CD4-positive, alpha-beta T cell treated with Interferon gamma for 1 hour (primary cell): Measurements from ENCODE around the gene ATP10A.

Experiments used
- DNase-seq: peaks from one replicate; pipeline ENCODE4 v3.0.0-alpha.2; 2020

Gene ATP10A

GRCh38 chr15:25734680-25735355 is 128.3 kb downstream of the ATP10A start:
- DNase-seq, result no peak

DNA sequence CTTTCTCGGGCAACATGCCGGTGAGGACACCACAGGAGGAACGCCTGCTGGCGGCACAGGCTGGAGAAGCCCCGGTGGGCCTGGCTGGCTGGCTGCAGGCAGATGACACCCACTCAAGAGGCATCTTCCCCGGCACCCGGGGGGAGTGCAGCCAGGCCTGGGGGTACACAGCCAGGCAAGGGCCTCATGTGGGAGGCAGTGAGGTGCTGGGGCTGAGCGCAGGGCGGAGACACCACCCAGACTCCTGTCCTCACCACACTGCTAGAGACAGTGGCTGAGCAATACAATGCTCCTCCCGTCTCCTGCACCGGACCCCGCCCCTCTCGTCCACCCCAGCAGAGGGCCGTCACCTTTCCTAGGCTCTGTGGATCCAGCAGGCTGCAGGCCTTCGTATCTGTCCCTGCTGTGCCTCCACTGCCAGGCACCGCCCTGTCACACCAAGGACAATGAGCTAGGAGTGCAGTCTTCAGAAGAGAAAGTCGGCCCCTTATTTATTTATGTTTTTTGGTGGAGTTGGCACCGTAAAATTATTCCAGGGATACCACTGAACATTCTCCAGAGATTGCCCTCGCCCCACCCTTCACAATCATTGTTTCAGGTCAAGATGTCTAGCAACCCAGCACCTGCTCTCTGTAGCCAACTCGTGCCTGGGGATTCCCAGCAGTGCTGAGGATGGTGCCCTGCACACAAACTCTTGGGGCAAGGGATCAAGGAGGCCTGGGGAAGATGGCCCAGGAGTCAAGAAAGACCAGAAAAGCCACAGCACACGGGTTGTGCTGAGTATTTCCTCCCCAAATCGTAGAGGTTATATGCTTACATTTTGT is 129.1 kb downstream of the ATP10A start:
- no peak for DNase-seq

DNA sequence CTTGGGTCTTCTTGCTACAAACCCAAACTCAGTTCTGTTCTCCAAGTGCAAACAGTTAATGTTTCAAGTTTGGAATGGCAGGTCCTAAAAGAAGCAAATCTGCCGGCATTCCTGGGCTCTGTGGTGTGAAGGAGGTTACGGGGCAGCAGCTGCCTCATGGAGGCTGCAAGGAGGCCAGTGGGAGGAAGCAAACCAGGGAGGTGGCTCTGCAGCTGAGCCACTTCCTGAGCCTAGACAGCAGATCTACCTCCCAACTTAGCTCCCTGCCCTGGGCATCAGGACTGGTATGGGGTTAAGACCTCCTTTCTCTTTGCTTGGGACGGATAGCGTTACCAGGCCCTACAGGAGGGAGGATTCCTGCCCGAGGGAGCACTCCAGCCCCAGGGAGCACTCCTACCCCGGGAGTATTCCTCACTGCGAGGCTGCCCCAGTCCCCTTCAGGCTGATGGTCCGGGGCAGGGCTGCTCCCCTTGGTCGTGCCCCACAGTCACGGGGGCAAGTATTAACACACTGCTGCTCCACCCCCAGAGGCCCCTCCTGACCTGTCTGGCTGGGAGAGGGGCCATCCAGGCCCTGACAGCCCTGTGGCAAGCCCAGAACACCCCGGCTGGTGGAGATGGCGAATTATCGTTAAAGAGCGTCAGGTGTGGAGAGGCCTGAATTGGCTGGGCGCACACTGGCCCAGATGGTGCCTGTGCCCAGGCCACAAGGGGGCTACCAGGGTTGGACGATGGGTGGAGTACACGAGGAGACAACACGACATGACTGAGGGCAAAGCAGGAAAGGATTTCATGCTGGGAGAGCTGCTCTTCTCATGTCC is 129.9 kb downstream of the ATP10A start:
- no peak for DNase-seq

DNA sequence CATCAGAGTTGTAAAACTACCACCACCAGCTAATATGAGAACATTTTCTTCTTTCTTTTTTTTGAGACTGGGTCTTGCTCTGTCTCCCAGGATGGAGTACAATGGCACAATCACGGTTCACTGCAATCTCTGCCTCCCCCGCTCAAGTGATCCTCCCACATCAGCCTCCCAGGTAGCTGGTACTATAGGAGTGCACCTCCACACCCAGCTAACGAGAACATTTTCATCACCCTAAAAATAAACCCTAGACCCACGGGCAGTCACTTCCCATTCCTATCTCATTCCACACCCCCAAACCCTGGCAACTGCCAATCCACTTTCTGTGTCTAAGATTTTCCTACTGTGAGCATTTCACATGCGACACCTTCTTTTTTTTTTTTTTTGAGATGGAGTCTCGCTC is 130.9 kb downstream of the ATP10A start:
- DNase-seq, result no peak

GRCh38 chr15:25731411-25731810 is 131.7 kb downstream of the ATP10A start:
- DNase-seq, result no peak

DNA sequence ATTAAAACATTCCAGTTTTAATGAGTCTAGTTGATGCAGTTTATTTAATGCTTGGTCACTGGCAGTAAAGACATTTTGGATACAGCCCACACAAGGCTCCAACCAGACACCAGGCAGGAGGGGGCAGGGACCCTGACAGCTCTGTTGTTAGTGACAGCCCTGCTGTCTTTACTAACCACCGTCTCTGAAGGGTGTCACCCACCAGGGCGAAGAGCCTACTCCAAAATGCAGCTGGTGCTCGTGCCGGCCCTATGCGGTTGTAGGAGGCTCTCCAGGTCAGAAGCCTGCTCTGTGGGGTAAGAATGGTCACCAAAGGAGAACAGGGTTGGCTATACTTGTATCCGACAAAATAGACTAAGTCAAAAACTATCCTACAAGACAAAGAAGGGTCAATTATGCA is 132.2 kb downstream of the ATP10A start:
- DNase-seq, result no peak

GRCh38 chr15:25728816-25729215 is 134.3 kb downstream of the ATP10A start:
- DNase-seq, result no peak

DNA sequence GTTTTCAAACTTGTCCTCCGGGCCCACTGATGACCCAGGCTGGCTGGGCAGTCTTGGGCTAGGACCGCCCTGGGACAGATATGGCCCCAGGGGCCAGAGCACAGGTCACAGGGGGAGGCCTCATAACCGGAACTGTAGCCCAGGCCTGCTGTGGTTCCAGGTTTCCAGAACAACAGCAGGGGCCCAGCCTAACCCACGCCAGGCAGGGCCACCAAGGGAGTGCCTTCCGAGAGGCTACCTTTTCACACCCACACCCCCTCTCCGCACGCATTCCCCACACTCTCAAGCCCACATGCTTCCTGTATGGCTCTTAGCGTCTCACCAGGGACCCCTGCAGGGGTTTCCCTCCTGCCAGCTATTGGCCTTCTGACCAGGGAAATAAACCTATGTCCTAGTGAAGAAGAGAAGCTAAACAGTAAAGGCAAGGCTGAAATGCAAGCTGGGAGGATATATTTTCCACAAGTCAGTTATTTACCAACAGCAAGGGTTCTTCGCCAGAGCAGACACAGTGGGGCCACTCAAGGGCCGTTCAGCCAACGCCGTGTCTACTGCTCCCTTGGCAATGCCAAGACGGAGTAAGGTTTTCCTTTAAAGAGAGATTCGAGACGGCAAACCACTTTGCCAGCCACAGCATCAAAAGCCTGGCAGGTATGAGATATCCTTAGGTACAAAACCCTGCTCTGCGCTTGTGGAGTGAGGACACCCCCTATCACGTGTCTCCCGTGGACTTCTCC is 135.1 kb downstream of the ATP10A start:
- no peak for DNase-seq

GRCh38 chr15:25727116-25727515 is 136.0 kb downstream of the ATP10A start:
- DNase-seq, result no peak

- DNase-seq, result no peak
Measured at GRCh38 chr15:25725758-25726157, 137.4 kb downstream of the ATP10A start.

GRCh38 chr15:25724899-25725298 is 138.2 kb downstream of the ATP10A start:
- no peak for DNase-seq

- no peak for DNase-seq
Measured at GRCh38 chr15:25721605-25721955, 141.5 kb downstream of the ATP10A start.

- DNase-seq, result no peak
Measured at GRCh38 chr15:25719101-25719985, 143.8 kb downstream of the ATP10A start.

DNA sequence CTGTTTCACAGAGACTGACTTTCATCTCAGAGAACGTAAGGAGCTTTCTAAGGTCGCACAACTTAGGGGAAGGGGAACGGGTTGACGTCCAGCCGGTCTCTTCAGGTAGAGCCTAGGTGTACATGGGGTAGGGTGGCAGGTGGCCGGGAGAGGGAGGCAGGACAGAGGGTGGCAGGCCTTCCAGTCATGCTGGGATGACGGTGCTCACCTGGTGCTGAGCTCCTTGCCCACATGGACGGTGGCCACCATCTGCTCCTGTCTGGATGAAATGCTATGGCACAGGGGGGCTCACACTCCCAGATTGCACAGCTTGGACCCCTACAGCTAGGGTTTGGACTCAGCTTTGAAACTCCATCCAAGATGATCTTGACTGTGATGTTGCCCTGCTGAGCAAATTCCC is 144.5 kb downstream of the ATP10A start:
- DNase-seq, result no peak

GRCh38 chr15:25718169-25718536 is 145.0 kb downstream of the ATP10A start:
- no peak for DNase-seq

DNA sequence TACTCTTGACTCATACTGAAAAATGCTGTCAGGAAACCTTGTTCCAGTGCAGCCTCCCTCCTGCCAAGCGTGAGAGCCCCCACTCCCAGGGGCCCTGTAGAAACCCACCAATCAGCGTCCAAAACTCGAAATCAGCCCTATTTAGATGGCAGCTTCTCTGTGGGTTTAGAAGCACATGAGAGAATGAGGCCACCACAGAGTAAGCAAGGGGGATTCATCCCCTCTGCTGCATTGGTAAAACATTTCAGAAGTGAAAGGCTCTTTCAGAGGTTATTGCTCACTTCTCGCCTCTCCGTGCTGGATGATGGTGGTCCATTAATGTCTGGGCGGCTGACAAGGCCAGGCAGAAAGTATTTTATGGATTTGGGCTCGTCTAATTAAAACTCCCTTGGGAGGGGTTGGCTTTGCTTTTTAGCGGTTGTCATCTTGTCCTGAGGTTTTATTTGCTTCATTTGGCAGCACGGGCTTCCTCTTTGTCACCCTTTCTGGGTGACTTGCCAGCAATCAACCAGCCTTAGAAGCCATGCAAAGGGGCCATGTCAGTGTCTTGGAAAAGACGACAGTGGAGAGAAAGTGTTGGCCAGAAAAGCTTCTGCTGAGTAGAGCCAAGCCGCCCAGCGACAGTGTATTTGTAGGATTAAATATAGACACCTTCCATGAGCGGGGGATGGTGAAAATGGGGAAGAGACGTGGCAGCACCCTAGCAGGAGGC is 145.5 kb downstream of the ATP10A start:
- no peak for DNase-seq

- DNase-seq, result no peak
Measured at GRCh38 chr15:25717127-25717456, 146.0 kb downstream of the ATP10A start.

DNA sequence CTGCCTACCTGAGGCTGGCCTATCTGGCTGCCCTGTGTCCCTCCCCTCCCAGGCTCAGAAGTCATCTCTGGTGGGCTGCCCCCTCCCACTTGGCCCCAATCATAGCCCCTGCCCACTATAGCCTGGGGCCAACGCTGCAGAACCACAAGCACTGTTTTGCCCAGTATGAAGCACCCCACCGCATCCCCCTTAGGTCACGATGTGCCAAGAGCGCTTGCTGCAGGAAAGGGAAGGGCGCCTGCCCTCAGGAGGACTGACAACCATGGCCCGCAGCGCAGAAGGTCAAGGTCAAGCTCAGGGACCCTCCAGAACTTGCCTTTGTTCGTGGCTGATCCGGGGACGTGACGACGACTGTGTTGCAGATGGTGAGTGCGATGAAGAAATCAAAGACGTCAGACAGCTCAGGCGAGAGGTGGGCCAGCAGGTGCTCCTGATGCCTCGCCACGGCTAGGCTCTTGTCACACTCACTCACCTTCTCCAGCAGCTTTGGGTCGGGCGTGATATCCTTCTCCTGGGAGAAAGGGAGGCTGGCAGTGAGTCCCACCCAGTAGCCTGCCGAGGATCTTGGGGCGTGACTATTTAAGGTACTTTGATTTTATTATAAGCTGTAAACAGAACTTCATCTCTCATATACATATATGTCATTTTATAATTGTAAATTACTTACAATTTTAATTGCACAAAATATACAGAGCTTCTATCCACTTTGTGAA is 146.6 kb downstream of the ATP10A start:
- DNase-seq, result no peak

- no peak for DNase-seq
Measured at GRCh38 chr15:25715536-25716413, 147.4 kb downstream of the ATP10A start.

GRCh38 chr15:25714538-25714840 is 148.6 kb downstream of the ATP10A start:
- no peak for DNase-seq
